Stimulated activated CD8-positive, alpha-beta memory T cell treated with anti-CD3 and anti-CD28 coated beads, Interleukin-4, amount 100 ng/mL, for 1 hour (primary cell): ENCODE results near the gene USP6.
"Not testable (repeated sequence)": the region's sequence is repeated elsewhere in the genome, so short reads cannot be mapped to it uniquely, and the experiment has no call there.

Experiments
- DNase-seq, 2 donors: peaks; one replicate each; pipeline ENCODE4 v3.0.0-alpha.2; 2020; ENCODE audit warnings: low read depth in 2 of 2, low spot score in 1 of 2

USP6 gene

DNA sequence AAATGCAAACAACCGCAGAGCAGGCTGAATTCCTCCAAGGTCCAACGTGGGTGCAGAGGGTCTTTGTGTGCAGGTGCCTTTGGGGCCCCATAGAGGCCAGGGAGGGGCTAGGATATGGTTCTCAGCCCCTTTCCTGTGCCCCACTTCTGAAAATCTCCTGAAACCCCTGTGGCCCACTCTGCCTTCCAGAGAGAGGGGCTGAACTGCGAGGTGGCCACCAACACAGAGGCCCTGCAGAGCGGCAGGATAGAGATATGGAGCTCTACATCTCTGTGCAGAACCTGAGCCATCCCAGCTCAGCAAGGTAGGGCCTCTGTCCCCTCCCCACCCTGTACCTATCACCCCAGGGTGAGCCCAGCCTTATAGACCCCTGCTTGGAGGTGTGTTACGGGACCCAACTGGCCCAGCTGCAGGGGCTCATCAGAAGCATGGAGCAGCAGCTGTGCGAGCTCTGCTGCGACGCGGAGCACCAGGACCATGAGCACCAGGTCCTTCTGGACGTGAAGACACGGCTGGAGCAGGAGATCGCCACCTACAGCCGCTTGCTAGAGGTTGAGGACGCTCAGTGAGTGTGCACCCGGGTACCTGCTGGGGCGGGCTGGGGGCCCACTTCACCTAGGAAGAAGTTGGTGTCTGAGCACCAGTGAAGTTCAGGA lies 5.5 kb downstream of the USP6 start:
- DNase-seq, result no peak

DNA sequence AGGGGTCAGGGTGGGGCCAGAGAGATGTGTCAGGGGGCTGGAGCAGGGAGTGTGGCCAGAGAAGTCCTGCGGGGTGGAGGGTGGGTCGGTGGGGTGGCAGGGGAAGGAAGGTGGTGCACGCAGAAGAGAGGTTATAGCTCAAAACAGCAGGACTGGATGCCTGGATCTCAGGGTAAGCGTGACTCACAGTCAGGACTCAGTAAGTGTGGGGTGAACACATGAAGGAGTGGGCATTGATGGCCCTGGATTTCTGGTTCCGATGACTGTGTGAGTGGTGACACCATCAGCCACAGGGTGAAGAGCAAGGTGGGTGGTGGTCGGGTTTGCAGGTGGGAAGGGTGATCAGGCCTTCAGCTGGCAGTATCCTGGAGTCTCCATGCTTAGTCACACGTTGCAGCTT lies 6.2 kb downstream of the USP6 start:
- DNase-seq, result not testable (repeated sequence)

DNA sequence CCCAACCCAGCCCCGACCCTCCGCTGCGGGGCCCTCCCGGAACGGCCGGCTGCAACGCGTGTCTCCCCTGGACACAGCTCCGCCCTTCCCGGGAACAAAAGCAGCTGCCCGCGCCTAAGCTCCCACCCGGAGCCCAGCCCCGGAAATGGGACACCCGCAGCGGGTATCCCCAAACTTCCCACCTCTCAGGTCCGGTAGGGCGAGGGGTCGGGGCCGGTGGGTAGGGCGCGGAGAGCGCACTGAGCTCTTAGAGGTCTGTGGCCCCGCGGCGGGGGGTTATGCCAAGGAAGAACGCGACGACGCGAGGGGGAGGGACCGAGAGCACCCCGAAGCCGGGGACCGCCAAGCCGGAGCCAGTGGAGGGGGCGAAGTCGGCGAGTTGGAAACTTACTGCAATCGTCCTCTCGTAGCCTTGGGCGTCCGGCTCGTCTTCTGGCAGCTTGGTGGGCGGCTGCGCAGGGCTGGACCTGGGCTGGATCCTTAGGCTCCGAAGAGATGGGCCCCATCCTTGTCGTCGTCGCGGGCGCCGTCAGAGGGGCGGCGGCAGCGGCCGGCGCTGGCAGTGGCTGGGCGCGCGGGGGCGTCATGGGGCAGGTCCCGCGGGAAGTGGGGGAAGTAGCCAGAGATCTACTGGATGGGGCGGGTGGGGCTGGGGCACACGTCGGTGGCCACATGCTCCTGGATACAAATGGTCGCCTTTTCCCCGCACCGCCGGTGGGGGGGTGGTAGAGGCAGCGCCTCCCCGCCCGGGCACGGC lies 6.9 kb downstream of the USP6 start:
- no peak for DNase-seq

DNA sequence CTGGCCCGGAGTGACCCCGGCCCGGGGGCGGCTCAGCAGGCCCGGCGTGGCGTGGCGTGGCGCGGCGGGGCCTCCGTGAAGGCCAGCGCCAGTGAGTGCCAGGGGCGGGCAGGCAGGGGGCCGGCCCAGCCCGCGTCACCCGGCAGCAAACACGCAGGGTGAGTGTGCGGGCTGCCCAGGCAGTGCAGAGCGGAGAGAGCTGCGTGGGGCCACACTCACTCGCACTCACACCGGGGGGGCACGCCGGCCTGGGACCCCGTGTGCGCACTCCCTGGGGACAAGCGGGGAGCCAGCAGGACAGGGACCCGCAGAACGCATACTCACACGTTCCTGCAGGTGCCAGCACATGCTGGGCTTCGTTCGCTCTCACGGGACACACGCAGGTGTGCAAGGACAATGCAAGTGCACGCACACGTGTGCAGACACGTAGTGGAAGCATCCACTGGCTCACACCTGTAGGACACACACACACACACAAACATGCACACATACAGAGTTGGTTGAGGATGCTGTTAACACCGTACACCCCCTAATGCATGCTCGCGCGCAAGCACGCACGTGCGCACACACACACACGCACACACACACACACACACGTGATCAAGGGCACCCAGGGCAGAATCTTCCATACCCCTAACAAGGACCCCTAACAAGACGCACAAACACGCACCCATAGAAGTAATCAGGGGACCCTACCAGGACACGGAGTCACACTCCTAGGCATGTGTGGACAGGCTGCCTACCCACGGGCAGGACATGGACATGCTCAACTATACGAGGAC lies 7.7 kb downstream of the USP6 start:
- no peak for DNase-seq

DNA sequence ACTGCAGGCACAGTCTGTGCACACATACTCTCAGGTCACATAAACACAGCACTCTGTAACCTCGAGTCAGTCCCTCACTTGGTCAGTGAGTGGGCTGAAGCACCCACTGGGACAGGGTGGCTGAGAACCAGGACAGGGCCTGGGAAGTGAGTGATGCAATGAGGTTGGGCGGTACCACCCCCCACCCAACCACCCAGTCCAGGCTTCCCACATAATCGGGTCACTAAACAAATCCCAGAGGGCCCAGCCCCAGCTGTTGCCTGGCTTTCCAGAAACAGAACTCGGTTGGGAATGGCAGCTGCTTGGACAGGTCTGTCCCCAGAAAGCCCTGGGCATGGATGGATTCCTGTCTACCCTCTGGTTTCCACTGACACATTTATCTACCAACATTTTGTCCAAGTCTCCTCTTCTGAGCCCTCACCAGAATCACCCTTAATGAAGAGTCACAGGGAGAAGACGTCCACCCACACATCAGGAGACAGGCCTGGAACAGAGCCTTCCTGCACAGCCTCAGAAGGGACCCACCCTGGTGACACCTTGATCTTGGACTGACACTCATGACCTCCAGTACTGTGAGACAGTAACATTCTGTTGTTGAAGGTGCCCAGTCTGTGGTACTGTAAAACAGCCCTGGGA lies 8.4 kb downstream of the USP6 start:
- DNase-seq, result not testable (repeated sequence)

DNA sequence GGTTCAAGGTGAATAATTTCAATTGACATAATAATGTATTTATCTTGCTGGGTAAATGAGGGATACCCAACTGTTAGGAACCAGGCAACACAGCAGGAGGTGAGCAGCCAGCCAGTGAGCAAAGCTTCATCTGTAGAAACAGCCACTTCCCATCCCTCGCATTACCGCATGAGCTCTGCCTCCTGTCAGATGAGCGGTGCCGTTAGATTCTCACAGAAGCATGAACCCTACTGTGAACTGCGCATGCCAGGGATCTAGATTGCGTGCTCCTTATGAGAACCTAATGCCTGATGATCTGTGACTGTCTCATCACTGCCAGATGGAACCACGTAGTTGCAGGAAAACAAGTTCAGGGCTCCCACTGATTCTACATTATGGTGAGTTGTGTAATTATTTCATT lies 9.1 kb downstream of the USP6 start:
- DNase-seq, result not testable (repeated sequence)

DNA sequence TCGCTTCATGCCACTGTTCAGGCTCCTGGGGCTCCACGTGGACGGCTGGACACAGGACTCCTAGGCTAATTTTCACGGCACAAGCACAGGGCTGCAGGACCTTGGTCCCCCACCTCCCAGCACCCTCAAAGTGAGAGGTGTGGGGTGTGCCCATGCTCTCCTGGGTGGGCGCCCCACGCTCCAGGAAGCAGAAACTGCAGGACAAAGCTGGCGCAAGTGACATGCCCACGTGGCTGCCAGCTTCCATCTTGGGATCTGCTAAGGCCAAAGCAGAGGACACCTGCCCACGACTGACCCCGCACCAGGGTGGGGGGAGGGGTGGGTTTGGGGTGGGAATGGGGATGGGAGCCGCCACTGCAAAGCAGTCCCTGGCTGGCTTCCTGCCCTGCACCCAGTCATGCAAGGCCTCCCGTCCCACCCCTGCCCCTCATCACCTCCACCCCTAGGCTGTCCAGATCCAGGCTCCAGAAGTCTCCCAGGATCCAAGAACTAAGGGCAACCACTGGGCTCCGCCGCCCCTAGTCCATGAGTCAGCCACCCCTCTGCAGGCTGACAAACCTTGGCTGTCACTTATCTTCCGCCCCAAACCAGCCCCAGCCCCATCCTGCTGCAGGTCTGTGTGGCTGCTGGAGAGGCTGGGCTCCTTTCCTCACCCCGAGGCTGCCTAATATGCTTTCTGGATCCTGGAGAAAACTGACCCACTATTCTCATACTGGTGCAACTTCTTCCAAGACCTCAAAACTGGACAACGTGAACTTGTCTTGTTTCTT lies 11.1 kb downstream of the USP6 start:
- no peak for DNase-seq

DNA sequence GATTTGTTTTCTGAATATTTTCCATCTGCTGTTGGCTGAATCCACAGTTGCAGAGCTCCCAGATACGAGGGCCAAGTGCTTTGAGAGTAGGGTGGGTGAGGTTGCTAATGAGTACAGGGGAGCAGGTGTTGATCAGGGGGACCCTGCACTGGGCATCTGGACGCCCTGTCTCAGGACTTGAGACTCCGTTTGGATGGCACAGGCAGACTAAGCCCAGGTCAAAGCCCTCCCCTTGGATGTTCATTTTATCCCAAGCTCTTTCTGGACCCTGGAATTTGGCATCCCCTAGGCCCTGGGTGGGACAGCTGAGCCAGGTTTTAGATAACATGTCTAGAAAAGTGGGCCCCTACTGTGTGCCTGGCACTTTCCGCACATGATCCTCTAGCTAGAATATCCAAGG lies 12.1 kb downstream of the USP6 start:
- DNase-seq, result no peak

DNA sequence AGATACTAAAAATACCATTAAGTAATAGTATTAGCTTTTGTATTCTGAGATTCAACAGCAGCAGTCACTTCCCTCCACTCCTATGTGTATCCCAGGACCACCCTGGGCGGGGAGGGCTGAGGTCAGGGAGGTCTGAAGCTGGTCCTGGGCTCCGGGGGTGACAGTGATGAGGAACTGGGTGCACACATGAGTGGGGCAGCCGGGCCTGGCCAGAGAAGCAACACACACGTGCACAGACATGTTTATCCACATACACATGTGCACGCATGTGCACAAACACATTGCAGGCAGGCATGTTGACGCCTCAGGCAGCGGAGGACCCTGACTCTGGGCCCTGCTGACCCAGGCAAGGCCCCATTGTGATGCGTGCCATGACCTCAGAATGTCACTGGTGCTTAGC lies 12.6 kb downstream of the USP6 start:
- not testable (repeated sequence) for DNase-seq

DNA sequence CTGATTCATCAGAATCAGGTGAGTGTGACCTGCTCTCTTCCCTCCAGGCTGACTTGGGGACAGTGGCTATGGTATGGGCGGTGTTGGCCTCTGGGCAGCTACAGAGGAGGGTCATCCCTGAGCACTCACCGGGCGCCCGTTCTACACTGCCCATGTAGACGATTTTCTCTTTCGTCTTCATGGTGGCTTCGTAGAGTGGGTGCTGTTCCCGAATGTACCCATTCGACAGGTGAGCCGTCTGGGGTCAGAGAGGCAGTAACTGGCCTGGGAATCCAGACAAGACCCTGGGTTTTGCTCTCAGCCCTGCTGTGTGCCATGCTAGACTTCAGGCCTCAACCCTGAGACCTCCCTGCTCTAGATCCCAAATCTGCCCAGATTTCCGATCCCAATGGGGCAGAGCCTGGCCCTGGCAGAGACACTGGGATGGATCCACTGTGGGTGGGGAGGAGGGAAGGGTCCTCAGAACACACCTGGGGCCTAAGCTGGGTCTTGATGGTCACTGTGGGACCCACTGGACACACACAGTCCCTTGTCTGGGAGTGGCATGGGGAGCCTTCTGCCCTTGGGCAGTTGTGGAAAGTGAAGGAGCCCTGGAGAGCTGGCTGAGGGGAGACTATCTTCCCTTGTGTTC lies 13.2 kb downstream of the USP6 start:
- no peak for DNase-seq

DNA sequence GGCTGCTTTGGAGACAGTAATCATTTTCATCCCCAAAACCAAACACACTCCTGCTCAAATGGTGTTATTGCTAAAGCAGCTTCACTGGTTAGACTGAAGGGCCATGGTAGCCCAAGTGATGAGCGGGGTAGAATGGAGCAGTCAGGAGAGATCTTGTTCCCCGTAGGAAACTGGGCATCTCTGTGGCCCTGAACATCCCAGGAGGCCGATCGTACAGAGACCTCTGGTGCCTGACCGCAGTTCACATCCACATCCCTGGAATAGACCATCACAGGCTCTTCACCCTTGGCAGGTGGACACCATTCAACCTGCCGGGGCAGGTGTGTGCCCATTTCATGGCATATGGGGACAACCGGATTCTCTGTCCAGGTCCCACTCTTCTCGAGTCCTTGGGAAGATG lies 13.9 kb downstream of the USP6 start:
- DNase-seq, result not testable (repeated sequence)

DNA sequence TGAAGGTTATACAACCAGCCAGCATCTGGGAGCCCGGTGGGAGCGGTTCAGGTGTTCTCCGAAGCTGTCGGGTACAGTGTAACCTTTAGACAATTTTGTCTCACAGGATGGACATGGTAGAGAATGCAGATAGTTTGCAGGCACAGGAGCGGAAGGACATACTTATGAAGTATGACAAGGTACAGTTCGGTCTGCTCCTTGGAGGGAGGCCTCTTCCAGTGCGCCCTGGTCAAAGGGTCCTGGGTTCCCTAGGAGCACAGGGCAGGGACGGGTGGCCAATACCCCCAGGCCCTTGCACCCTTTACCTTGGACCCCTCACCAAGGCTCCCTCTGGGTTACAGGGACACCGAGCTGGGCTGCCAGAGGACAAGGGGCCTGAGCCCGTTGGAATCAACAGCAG lies 14.4 kb downstream of the USP6 start:
- DNase-seq, result not testable (repeated sequence)

DNA sequence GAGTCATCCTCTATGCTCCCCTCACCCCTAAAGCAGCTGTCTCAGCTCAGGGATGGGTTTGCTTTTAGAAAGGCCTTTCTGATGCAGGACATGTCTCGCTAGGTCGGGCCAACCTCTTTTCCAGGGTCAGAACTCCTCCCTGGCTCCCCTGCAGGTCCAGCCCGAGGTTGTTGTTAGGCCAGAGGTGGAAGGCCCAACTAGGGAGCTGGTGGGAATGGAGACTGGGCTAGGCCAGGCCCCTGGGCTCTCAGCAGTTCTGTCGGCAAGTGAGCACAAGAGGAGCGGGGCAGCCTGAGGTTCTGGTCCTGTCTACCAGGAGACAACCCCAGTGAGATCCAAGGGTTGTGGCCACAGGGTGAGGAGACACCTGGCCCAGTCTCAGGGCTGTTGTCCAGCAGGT lies 14.9 kb downstream of the USP6 start:
- DNase-seq, result not testable (repeated sequence)

DNA sequence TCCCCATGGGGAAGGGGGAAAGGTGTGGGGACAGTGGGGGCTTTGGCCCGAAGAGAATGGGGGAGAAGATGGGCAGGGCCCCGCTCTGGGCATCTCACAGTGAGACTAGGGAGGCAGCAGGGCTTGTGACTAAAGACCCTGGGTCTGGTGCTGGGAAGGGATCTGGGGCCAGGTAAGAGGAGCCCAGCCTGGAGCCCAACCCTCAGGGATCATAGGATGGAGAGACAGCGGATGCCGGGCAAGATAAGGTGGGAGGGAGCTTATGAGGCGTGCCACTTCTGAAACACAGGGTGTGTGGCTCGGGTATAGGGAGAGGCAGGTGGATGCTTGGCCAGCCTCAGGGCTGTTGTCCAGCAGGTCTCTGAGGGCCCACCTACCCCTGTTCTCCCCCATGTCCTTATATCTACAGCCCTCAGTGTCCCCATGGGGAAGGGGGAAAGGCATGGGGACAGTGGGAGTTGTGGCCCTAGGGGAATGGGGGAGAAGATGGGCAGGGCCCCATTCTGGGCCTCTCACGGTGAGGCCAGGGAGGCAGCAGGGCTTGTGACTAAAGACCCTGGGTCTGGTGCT lies 15.4 kb downstream of the USP6 start:
- DNase-seq, result no peak

DNA sequence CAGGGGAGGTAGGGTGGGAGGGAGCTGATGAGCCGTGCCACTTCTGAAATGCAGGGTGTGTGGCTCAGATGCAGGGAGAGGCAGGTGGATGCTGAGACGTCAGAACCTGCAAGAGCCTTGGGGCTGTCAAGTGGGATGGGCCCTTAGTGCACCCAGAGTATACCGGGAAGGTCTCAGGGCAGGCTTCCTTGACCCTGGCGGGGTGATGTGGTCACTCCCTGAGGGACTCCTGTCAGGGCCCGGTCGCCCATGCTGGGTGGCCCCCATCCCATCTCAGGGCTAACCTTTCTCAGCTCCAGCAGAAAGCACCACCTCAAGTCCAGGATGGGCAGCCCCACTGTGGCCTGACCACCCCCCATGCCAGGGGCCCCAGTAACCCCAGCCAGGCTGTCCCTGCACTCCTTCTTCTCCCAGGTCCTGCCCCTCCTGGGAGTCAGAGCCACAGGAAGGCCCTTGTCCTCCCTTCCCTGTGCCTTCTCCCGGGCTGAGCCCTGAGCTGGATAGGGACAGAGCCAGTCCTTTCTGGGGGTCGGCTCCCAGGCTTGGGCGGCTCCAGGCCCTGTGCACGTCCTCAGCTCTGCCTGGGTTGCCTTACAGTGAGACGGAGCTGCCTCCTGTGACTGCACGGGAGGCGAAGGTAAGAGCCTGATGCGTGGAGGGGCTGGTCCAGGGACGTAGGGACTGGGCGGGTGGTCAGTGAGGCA lies 16.1 kb downstream of the USP6 start:
- DNase-seq, result not testable (repeated sequence)

DNA sequence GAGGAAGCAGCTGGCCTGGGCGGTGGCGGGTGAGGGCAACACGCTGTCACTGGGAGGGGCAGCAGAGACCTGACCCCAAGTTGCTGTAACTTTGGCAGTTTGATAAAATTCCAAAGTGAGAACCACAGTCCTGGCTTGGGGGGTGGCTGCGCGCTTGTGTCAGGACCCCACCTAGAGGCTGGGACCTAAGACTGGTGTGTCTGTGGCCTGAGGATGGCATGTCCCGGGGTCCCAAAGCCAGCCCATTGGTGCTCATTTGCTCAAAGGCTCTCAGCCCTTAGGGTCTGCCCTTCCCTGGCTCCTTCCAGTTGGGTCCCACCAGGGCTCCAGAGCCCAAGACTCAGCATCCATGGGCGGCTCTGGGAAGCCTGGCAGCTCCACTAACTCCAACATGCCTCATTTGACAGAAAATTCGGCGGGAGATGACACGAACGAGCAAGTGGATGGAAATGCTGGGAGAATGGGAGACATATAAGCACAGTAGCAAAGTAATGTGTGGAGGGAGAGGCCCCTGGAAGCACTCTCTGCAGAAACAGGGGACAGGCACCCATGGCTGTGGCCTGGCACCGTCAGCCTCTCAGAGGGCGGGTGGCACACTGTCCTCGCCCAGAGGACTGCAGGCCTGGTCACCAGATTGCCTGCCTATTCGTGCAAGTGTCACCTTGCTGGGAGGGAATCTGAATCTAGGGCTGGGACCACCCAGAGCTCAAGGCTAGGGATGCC lies 16.8 kb downstream of the USP6 start:
- not testable (repeated sequence) for DNase-seq

DNA sequence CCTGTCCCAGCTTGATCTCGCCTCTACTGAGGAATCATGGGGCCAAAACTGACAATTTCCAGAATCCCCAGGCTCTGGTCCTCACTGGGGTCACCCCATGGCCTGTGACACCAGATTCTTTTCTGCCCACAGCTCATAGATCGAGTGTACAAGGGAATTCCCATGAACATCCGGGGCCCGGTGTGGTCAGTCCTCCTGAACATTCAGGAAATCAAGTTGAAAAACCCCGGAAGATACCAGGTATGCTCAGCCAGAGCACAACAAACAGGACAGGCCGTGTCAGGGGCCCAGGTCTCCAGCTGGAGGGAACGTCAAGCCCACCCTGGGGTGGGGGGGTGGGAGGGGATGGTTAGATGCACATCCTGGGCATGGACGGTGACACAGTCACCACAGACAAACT lies 17.5 kb downstream of the USP6 start:
- no peak for DNase-seq

DNA sequence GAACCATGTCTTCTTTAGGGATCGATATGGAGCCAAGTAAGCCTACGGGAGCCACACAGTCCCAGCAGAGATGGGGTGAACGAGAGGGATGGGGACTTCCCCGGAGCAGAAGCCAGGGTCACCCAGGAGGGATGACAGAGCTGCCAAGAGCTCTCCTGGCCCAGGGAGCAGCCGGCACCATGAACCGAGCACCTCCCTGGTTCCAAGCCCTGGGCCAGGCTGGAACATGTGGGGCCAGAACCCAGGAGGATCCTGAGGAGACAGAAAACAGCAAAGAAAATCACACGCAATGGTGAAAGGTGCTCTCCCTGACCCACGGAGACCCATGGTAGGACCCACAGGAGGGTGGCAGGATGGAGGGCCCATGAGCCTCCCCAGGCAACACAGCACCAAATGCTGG lies 18.1 kb downstream of the USP6 start:
- DNase-seq, result not testable (repeated sequence)

DNA sequence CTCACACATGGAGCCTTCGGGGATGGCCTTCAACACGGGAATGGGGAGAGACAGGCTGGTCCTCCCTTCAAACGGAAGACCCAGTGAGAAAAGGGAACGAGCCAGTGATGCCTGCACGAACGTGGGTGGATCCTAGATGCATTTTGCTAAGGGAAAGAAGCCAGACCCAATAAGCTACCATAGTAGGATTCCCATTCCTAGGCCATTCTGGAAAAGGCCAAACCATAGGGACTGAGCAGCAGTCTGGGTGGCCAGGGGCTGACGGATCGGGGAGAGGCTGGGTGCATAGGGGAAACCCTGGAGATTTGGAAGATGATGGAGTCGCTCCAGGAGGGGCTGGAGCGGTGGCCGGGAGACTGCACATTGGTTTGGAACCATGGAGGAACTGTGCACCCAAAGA lies 18.7 kb downstream of the USP6 start:
- not testable (repeated sequence) for DNase-seq
